ENCODE data around the gene CAND1. TPM values are rescaled to one million over a fixed set of nuclear protein-coding genes. Genes with fewer than 3 reads are reported as not detected.

The CAND1 gene
- total and polyA plus RNA-seq, 8 donors: 9.6 to 73.8 (median 43.3) TPM

GRCh38 chr12:67239061-67239460, 30.1 kb upstream of the CAND1 start:
- Histone ChIP-seq H3K4me3 (no peak overlapping the region), H3K36me3 (no peaks in the 10 kb centered on the region), H3K4me1 (no peaks in the 10 kb centered on the region), H3K27ac (no peak overlapping the region), H3K9me3 (no peaks in the 10 kb centered on the region), H3K27me3 (no peaks in the 10 kb centered on the region)
- intact Hi-C loops (cut with DNase I): no loop called here
- ATAC-seq (no peak), FAIRE-seq (peak; percentile 64), DNase-seq (no peak)
- no peak for TF ChIP-seq CTCF (IDR thresholded peaks at IDR 0.05)
- 46 to 59% methylated on average over 2 of the region's 2 CpGs for WGBS, 2 donors

GRCh38 chr12:67241482-67241881, 27.7 kb upstream of the CAND1 start:
- 47 to 69% methylated on average over 3 of the region's 3 CpGs for WGBS, 2 donors

GRCh38 chr12:67243260-67243659, 25.9 kb upstream of the CAND1 start:
- no peaks in the 10 kb centered on the region for H3K27me3 ChIP-seq
- no peaks in the 10 kb centered on the region for H3K4me1 ChIP-seq
- no peak for ATAC-seq
- no peaks in the 10 kb centered on the region for H3K36me3 ChIP-seq
- TF ChIP-seq CTCF (IDR thresholded peaks at IDR 0.05): no peak
- no peak overlapping the region for H3K4me3 ChIP-seq
- no peaks in the 10 kb centered on the region for H3K9me3 ChIP-seq
- no peak for DNase-seq
- no peak overlapping the region for H3K27ac ChIP-seq
- intact Hi-C loops (cut with DNase I): no loop called here
- no peak for FAIRE-seq

More at GRCh38 chr12:67241482-67241881, 27.7 kb upstream of the CAND1 start:
- Histone ChIP-seq H3K9me3 (no peaks in the 10 kb centered on the region), H3K27ac (no peak overlapping the region), H3K4me3 (no peak overlapping the region), H3K4me1 (no peaks in the 10 kb centered on the region), H3K36me3 (no peaks in the 10 kb centered on the region), H3K27me3 (no peaks in the 10 kb centered on the region)
- TF ChIP-seq CTCF (IDR thresholded peaks at IDR 0.05): no peak
- no peak for FAIRE-seq
- intact Hi-C loops (cut with DNase I): no loop called here
- no peak for DNase-seq
- ATAC-seq: no peak

- H3K4me1 ChIP-seq: no peaks in the 10 kb centered on the region
- WGBS, 2 donors: 78 to 80% methylated on average over 4 of the region's 4 CpGs
- FAIRE-seq (no peak), DNase-seq (no peak), ATAC-seq (no peak)
- no peaks in the 10 kb centered on the region for H3K27me3 ChIP-seq
- H3K9me3 ChIP-seq: no peaks in the 10 kb centered on the region
- no peak overlapping the region for H3K27ac ChIP-seq
- no peak overlapping the region for H3K4me3 ChIP-seq
- intact Hi-C loops (cut with DNase I): no loop called here
- H3K36me3 ChIP-seq: no peaks in the 10 kb centered on the region
- no peak for TF ChIP-seq CTCF (IDR thresholded peaks at IDR 0.05)
Measured at GRCh38 chr12:67245571-67245970, 23.6 kb upstream of the CAND1 start.

GRCh38 chr12:67251012-67251411, 18.1 kb upstream of the CAND1 start:
- WGBS, 2 donors: 69 to 77% methylated on average over 3 of the region's 3 CpGs
- Histone ChIP-seq H3K4me1 (no peaks in the 10 kb centered on the region), H3K27ac (no peak overlapping the region), H3K36me3 (no peaks in the 10 kb centered on the region), H3K4me3 (no peak overlapping the region), H3K27me3 (no peaks in the 10 kb centered on the region), H3K9me3 (no peaks in the 10 kb centered on the region)
- no peak for TF ChIP-seq CTCF (IDR thresholded peaks at IDR 0.05)
- ATAC-seq (no peak), DNase-seq (no peak), FAIRE-seq (no peak)
- intact Hi-C loops (cut with DNase I): no loop called here
